ENCODE measurements around the gene ZBTB7C.

ZBTB7C gene

DNA sequence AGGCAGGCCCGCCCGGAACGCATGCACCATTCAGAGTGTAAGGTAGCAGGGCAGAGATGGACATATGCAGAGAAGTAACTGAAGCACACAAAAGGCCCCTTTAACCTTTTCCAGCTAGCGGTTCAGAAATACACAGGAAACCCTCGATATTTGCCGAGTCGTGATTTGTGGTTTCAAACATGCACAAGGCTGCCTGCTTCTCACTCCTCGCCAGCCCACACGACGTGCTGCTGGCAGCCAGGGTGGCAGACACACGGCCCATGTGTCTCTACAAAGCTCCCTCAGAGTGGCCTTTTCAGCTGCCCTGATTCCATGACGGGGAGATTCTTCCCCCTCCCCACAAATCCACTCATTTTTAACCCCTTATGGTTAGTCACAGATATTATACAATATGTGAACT, 23.6 kb downstream of the ZBTB7C start:
- ATAC-seq: no peak

DNA sequence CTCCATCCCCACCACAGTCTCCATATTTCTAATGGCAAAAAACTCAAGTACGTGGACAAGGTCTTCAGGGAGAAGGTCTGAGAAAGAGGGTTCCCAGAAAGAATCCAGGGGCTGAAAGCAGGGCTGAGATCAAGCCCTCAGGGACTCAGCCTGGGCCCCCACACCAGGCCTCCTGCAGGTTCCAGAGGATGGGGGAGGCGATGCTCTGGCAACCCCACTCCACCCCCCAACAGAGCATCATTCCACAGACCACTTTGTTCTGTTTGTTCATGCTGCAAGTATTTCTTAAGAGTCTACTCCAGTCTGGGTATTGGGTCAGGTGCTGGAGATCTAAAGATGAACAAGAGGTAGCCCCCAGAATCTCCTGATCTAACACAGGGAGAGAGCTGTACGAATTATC, 32.2 kb downstream of the ZBTB7C start:
- no peak for ATAC-seq

DNA sequence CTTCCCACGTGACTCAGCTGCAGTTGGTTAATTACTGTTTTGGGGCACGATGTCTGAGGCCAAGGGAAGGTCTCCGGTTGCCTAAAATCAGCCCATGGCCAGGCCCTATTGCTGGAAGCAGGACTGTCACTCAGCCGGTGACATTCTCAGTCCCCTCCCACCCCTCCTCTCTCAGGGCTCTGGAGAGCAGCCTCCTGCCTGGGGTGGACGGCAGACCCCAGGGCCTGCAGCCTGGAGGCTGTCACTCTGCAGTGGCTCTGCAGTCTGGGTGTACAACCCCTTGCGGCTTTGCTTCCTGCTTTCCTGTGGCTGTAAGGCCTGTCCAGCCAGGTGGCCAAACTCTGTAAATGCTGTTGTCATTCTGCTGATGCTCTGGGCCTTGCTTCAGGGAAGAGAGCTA, 32.8 kb downstream of the ZBTB7C start:
- ATAC-seq: no peak

- no peak for ATAC-seq
Observed at GRCh38 chr18:48375150-48375800, 33.9 kb downstream of the ZBTB7C start.

DNA sequence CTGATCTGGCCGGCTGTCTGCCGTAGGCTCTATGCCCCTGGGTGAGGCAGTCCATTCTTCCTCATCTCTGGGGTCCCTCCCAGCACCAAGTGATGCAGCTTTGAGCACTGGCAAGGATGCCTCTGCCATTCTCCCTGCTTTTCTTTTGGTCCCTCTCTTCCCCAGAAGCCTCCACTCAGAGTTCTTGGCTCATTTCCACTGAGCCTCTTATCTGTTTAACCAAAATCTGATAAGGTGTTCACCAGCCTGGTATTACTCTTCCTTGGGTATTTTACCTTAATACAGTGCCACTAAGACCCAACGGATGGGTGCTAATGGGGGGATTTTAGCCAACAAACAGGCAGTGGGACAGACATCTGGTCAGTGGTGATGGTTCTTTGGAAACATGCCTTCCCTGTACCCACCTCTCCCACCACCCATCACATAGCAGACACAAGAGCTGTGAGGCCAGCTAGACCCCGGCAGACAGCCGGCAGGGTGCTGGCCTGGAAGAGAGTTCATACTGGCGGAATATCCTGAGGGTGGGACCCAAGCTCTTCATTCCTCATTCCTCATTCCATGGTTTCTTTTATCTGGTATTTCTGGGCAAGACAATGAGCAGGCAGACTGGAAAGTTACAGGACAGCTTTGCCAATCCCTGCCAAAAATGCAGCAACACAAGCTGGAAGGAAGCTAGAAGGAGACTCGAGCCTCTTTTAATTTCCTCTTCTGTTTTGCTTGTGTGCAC, 34.6 kb downstream of the ZBTB7C start:
- no peak for ATAC-seq

- no peak for ATAC-seq
Observed at GRCh38 chr18:48371854-48372602, 37.2 kb downstream of the ZBTB7C start.

DNA sequence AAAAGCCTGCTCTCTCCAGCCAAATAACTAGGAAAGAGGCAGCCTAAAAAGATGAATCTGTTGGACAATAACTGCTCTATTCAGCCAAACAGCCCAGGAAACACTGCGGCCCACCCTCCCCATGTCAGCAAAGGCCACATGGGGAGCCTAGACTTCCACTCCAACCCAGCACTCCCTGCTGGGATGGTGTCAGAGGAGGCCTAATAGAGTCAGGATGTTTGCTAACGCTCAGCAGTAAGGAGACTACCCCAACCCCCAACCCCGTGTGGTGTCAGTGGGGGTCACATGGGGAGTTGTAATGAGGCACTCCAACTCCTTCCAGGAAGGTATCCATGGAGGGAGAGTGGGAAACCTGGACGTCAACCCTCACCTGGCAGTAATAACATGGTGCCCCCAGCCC, 41.6 kb downstream of the ZBTB7C start:
- no peak for ATAC-seq

DNA sequence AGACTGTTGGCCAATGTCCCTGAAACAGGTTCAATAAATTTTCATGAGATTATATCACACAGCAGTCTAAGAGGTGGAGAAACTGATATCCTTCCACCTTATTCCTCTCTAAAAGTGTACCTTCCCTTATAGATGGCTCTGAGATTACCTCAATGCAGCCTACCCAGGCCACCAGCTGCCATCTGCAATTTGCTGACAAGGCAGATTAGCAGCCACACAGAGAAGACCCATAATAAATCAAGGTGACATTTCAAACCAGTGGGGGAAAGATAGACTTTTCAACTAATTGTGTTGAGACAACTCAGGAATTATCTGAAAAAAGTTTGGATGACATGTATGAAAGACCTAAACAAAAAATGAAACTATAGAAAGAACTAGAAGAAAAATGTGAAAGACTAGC, 43.2 kb downstream of the ZBTB7C start:
- no peak for ATAC-seq

- no peak for ATAC-seq
Observed at GRCh38 chr18:48364146-48364545, 45.0 kb downstream of the ZBTB7C start.

DNA sequence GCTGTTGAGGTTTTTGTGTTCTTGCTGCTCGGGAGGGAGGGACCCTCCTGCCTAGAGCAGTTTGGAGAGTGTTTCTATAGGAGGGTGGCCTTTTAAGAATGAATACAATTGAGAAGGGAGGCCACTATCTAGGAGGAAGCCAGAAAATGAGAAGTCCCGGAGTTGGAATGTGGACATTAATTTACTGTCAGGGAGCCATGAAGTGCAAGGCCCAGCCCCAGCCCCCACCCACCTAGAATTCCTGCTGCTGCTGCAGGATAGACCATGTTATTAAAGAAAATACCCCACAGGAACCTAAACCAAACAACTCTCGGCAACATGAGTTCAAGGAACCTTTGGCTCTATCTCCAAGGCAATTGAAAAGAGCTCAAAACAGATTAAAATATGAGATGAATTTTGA, 46.0 kb downstream of the ZBTB7C start:
- no peak for ATAC-seq

DNA sequence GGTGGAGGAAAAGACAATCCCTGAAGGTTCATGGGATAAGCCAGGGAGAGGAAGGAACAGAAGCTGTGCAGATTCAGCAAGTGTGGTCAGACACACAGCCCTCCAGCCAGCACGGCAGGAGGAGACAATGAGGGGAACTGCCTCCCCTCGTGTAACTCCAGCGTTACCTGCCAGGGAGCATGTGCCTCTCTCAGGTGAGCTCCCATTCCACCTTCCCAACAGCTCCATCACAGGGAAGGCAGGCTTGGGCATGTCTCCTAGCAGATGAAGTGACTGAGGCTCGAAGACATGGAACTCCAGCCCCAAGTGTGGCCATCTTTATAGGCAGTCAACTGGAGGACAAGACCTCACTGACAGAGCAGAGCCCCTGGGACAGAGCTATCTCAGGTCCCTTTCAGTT, 47.4 kb downstream of the ZBTB7C start:
- no peak for ATAC-seq

- no peak for ATAC-seq
Observed at GRCh38 chr18:48360376-48361021, 48.7 kb downstream of the ZBTB7C start.

DNA sequence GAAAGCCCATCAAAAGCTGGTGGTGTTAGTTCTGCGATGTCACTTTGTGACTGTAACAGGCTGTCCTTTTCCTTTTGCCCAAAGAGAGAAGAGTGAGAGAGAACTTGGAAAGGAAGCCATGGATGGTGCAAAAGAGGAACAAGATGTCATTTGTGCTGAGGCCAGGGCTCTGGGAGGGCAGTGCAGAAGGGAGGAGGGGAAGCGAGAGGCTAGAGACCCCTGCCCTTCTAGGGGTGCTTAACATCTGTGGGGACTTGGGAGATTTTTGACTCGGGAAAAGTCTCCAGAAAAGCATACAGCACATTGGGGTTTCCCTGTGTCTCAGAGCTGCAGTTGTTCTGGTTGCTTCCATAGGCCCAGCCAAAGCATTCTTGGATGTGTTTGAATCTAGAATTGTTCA, 49.6 kb downstream of the ZBTB7C start:
- ATAC-seq: no peak

GRCh38 chr18:48358868-48359267, 50.3 kb downstream of the ZBTB7C start:
- ATAC-seq: no peak

DNA sequence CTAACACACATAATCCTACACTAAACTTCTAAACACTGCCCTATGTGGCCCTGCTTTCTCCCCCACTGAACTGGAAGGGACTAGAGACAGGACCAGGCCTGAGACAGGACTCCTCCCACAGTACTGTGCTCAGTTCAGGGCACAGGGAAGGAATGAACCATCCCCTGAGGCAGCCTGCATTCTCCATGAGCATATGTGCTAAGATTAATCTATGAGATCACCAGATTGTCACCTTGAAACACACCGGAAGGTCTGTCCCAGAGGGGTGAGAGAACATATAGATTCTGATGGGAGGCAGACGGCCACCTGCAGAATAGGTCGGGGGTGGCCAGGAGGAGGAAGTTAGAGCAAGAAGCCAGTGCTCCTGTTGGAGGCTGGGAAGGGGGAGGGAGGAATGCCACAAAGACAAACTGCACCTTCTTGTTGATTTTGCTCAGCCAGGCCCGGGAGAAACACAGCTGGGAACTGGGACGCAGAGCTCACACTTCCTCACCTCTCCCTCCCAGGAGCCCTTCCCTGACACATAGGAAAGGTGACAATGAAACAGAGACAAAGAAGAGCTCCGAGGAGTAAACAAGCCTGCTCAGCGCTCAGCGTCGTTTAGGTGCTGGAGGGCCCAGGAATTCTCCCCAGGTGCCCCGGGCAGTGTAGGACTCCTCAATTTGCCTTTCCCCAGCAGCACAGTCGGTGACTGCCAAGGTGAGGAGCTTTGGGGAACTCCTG, 52.1 kb downstream of the ZBTB7C start:
- no peak for ATAC-seq

DNA sequence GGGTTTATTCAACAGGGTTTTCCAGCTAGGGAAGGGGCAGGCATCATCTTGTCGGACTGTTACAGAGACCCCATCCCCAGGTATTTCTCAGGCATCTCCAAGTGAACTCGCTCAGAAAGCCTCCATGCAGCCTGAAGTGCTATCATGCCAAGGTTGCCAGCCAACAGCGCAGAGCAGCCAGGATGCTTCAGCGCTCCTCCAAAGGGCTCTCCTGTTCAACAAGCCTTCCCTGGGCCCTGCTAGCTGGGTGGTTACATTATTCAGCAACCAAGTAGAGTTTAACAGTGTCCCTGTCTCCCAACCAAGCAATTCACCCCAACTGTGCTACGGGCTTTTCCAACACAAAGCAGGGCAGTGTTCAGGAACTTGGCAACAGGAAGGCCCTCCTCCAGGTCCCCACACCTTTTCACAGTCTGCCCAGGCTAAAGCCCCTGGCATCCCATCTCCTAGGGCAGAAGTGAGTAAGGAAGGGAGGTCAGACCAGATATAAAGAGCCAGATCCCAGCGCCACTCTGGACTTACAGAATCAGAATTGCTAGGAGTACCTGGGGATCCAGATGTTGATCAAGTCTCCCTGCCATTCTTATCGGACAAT, 52.9 kb downstream of the ZBTB7C start:
- no peak for ATAC-seq

- ATAC-seq: no peak
Observed at GRCh38 chr18:48355276-48356115, 53.7 kb downstream of the ZBTB7C start.

- ATAC-seq: no peak
Observed at GRCh38 chr18:48354746-48355260, 54.4 kb downstream of the ZBTB7C start.

- ATAC-seq: no peak
Observed at GRCh38 chr18:48352051-48352755, 57.0 kb downstream of the ZBTB7C start.

Data from activated CD4-positive, CD25-positive, alpha-beta regulatory T cell treated with anti-CD3 and anti-CD28 coated beads, Interleukin-2, amount 50 U/mL, for 24 hours (primary cell).